OCI-LY1 (cell line): ENCODE data around the gene RAB3C.

Source experiments
- H2AFZ ChIP-seq: fragments of 200-600 bp; sonication (generic), shearing (Covaris generic); 2 replicates; pipeline ENCODE4 v1.6.0; 2014; ENCODE audit warnings: antibody characterized with exemption, mild to moderate bottlenecking, low read length
- H3F3A ChIP-seq: fragments of 200-600 bp; sonication (generic), shearing (Covaris generic); 2 replicates; pipeline ENCODE4 v1.6.0; 2014; ENCODE audit warnings: mild to moderate bottlenecking, antibody characterized with exemption, low read length, moderate library complexity; ENCODE audit not compliant: insufficient read depth
- H3K27ac ChIP-seq: fragments of 200-600 bp; sonication (generic); 2 replicates; pipeline ENCODE4 v1.5.1; 2014; ENCODE audit warnings: low read length, mixed run types, mild to moderate bottlenecking, low read depth; ENCODE audit not compliant: poor library complexity, severe bottlenecking
- H3K27me3 ChIP-seq: fragments of 200-600 bp; sonication (generic); 2 replicates; pipeline ENCODE4 v1.6.0; 2014; ENCODE audit warnings: antibody characterized with exemption, mild to moderate bottlenecking, low read length, moderate library complexity; ENCODE audit not compliant: insufficient read depth
- H3K36me3 ChIP-seq: fragments of 200-600 bp; sonication (generic); 2 replicates; pipeline ENCODE4 v1.6.1; 2014; ENCODE audit warnings: mild to moderate bottlenecking, antibody characterized with exemption, low read length, moderate library complexity, mixed read lengths; ENCODE audit not compliant: insufficient read depth
- H3K4me1 ChIP-seq: fragments of 200-600 bp; sonication (generic); 2 replicates; pipeline ENCODE4 v1.5.1; 2014; ENCODE audit warnings: mild to moderate bottlenecking, low read length, moderate library complexity; ENCODE audit not compliant: insufficient read depth, severe bottlenecking
- H3K4me2 ChIP-seq: fragments of 200-600 bp; sonication (generic), shearing (Covaris generic); 2 replicates; pipeline ENCODE4 v1.6.1; 2014; ENCODE audit warnings: low read length
- H3K4me3 ChIP-seq: fragments of 200-600 bp; sonication (generic); 2 replicates; pipeline ENCODE4 v1.5.1; 2014; ENCODE audit warnings: low read length, low read depth, mild to moderate bottlenecking, mixed read lengths; ENCODE audit not compliant: poor library complexity, severe bottlenecking
- H3K79me2 ChIP-seq: fragments of 200-600 bp; shearing (Covaris generic); 2 replicates; pipeline ENCODE4 v1.6.1; 2016; ENCODE audit warnings: mixed run types, low read length, mixed read lengths; ENCODE audit not compliant: insufficient read depth
- H3K9ac ChIP-seq: fragments of 200-600 bp; sonication (generic), shearing (Covaris generic); 2 replicates; pipeline ENCODE4 v1.6.1; 2014; ENCODE audit warnings: mild to moderate bottlenecking, low read length, mixed read lengths
- H3K9me2 ChIP-seq: fragments of 200-600 bp; sonication (generic), shearing (Covaris generic); 2 replicates; pipeline ENCODE4 v1.6.1; 2014; ENCODE audit warnings: low read depth, mild to moderate bottlenecking, low read length, mixed read lengths
- H3K9me3 ChIP-seq: fragments of 200-600 bp; shearing (Covaris generic); 2 replicates; pipeline ENCODE4 v1.6.1; 2014; ENCODE audit warnings: low read length, mixed read lengths
- H4K20me1 ChIP-seq: fragments of 200-600 bp; sonication (generic), shearing (Covaris generic); 2 replicates; pipeline ENCODE4 v1.6.0; 2016; ENCODE audit warnings: mild to moderate bottlenecking, low read length; ENCODE audit not compliant: insufficient read depth
- EZH2 ChIP-seq: fragments of 200-600 bp; sonication (generic), shearing (Covaris generic); IDR thresholded peaks from 2 replicates; pipeline ENCODE4 v1.8.0; 2017; ENCODE audit warnings: borderline replicate concordance, mixed run types, mild to moderate bottlenecking, antibody characterized with exemption, low read length, moderate library complexity, mixed read lengths
- TF ChIP-seq, protein P1 (sequence below): fragments of 200-600 bp; sonication (generic), shearing (Covaris generic); IDR thresholded peaks from 2 replicates; pipeline ENCODE4 v1.5.1; 2017; ENCODE audit warnings: mild to moderate bottlenecking, antibody characterized with exemption, low read length, moderate library complexity, mixed read lengths

The RAB3C gene

DNA sequence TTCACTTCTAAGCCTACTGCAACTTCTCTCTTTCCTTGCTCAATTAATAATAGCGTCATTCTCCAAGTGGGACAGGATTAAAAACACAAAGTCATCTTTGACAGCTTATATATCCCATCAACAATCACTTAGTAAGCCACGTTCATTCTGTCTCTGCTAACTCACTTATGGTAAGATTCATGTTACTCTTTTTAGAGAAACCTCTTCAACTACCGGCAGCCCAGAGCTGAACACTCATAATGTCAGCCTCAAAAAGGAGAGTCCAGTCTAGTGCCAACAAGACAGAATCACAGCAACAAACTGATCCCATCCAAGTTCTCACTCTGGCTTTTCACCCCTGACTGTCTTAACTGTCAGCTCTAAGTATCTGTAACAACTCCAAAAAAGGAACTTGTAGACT is 196.0 kb downstream of the RAB3C start:
- Histone ChIP-seq H3K9ac (no peak overlapping the region), H3K4me2 (no peak overlapping the region), H3F3A (no peaks in the 10 kb centered on the region), H3K27me3 (no peaks in the 10 kb centered on the region), H3K4me3 (no peak overlapping the region), H3K4me1 (no peaks in the 10 kb centered on the region), H3K27ac (no peak overlapping the region), H3K79me2 (no peaks in the 10 kb centered on the region), H3K36me3 (no peaks in the 10 kb centered on the region), H4K20me1 (no peaks in the 10 kb centered on the region), H3K9me2 (no peaks in the 10 kb centered on the region), H2AFZ (no peak overlapping the region), H3K9me3 (no peaks in the 10 kb centered on the region)
- TF ChIP-seq EZH2: no peak
- TF ChIP-seq, protein P1, sequence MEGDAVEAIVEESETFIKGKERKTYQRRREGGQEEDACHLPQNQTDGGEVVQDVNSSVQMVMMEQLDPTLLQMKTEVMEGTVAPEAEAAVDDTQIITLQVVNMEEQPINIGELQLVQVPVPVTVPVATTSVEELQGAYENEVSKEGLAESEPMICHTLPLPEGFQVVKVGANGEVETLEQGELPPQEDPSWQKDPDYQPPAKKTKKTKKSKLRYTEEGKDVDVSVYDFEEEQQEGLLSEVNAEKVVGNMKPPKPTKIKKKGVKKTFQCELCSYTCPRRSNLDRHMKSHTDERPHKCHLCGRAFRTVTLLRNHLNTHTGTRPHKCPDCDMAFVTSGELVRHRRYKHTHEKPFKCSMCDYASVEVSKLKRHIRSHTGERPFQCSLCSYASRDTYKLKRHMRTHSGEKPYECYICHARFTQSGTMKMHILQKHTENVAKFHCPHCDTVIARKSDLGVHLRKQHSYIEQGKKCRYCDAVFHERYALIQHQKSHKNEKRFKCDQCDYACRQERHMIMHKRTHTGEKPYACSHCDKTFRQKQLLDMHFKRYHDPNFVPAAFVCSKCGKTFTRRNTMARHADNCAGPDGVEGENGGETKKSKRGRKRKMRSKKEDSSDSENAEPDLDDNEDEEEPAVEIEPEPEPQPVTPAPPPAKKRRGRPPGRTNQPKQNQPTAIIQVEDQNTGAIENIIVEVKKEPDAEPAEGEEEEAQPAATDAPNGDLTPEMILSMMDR: no peak

DNA sequence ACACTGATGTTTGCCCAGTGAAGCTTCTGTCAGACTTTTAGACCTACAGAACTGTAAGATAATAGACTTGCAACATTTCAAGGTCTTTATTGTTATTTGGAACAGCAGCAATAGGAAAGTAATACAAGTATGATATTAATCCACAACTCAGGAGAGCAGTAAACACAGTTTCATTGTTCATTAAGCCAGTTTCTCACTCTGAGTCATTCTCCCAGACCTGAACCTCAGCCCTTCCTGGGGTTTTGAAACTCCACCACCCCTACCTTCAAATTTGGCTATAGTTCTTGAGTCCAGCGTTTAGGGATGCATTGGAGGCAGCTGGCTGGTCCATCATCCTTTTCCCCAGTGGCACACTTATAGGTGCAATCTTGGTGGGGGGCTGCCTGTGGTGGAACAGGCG is 203.2 kb downstream of the RAB3C start:
- Histone ChIP-seq H3K27me3 (no peaks in the 10 kb centered on the region), H3K9me2 (no peaks in the 10 kb centered on the region), H4K20me1 (no peaks in the 10 kb centered on the region), H3K4me2 (no peak overlapping the region), H3K9ac (no peak overlapping the region), H3K36me3 (no peaks in the 10 kb centered on the region), H3F3A (no peaks in the 10 kb centered on the region), H2AFZ (no peak overlapping the region), H3K27ac (no peak overlapping the region), H3K79me2 (no peaks in the 10 kb centered on the region), H3K4me3 (no peak overlapping the region), H3K9me3 (no peaks in the 10 kb centered on the region), H3K4me1 (no peaks in the 10 kb centered on the region)
- TF ChIP-seq EZH2: no peak
- TF ChIP-seq, protein P1: no peak

DNA sequence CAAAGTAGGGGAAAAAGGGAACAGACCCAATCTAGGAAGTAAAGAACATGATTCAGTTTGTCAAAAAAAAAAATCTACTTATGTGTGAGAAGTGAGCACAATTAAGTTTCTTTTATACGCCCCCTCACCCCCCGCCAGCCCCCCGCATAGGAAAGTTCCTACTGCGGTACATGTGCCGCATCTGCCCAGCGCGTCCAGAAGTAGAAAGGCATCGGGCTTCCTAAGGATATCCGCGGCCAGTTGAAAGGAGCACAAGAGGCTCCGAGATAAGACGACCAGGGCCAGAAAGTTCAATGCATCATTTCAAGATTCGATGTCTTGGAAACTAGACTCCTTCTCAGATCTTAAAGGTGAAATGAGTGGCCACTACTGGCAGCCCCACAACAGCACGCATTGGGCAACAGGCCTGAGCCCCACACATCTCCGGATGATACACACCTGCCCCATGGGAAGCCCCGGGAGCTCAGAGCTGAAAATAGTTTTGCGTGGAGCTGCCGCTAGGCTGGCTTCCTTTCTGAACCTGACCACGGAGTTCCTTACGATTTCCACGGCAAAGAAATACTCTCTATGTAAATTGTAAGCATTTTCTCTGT is 203.9 kb downstream of the RAB3C start:
- no peaks in the 10 kb centered on the region for H3K79me2 ChIP-seq
- no peaks in the 10 kb centered on the region for H3K36me3 ChIP-seq
- no peaks in the 10 kb centered on the region for H3F3A ChIP-seq
- H3K4me3 ChIP-seq: no peak overlapping the region
- no peak overlapping the region for H3K27ac ChIP-seq
- no peak overlapping the region for H2AFZ ChIP-seq
- H3K9ac ChIP-seq: no peak overlapping the region
- no peak overlapping the region for H3K4me2 ChIP-seq
- H3K27me3 ChIP-seq: no peaks in the 10 kb centered on the region
- TF ChIP-seq, protein P1: no peak
- no peak for TF ChIP-seq EZH2
- no peaks in the 10 kb centered on the region for H3K4me1 ChIP-seq
- H3K9me3 ChIP-seq: no peaks in the 10 kb centered on the region
- H4K20me1 ChIP-seq: no peaks in the 10 kb centered on the region
- no peaks in the 10 kb centered on the region for H3K9me2 ChIP-seq
